Calu3 (cell line): ENCODE results near the gene MEPE. TPM values are rescaled to one million over a fixed set of nuclear protein-coding genes. Genes with fewer than 3 reads are reported as not detected.

ENCODE experiments used
- BruUV-seq: library from RNA; stranded (reverse); fragments of 400-500 nt; replicated peaks from 2 replicates; lab custom pipeline; 2021; lab: Mats Ljungman, UMichigan
- CTCF ChIA-PET: fragments of 300-600 bp; sonication (Branson Sonifier 250); formaldehyde crosslinking; loops from one replicate; lab custom pipeline; 2022; ENCODE audit warnings: antibody characterized with exemption; lab: Charles Lee
- DNase-seq: peaks from one replicate; pipeline ENCODE4 v3.0.0; 2022
- H3K27ac Mint-ChIP-seq: one replicate; pipeline ENCODE4 v1.8.0; 2022; ENCODE audit warnings: mixed read lengths; ENCODE audit not compliant: unreplicated experiment
- H3K27me3 Mint-ChIP-seq: one replicate; pipeline ENCODE4 v1.8.0; 2022; ENCODE audit warnings: mixed read lengths; ENCODE audit not compliant: unreplicated experiment
- H3K36me3 Mint-ChIP-seq: one replicate; pipeline ENCODE4 v1.8.0; 2022; ENCODE audit warnings: mild to moderate bottlenecking, moderate library complexity, mixed read lengths; ENCODE audit not compliant: insufficient read depth, unreplicated experiment
- H3K4me1 Mint-ChIP-seq: one replicate; pipeline ENCODE4 v1.8.0; 2022; ENCODE audit warnings: mild to moderate bottlenecking, low read depth, mixed read lengths; ENCODE audit not compliant: unreplicated experiment
- H3K4me3 Mint-ChIP-seq: one replicate; pipeline ENCODE4 v1.8.0; 2022; ENCODE audit warnings: mild to moderate bottlenecking, low read depth, moderate library complexity, mixed read lengths; ENCODE audit not compliant: unreplicated experiment
- H3K9me3 Mint-ChIP-seq: one replicate; pipeline ENCODE4 v1.8.0; 2022; ENCODE audit warnings: low read depth, mixed read lengths; ENCODE audit not compliant: unreplicated experiment
- intact Hi-C: fragments of 100-400 bp; cut with micrococcal nuclease; formaldehyde crosslinking; loops from one replicate; pipeline ENCODE4 v1.10.0; 2022; ENCODE audit not compliant: unreplicated experiment
- total RNA-seq: library from RNA; stranded (reverse); gene quantifications from 2 replicates; pipeline ENCODE4 v1.2.3, GENCODE V29; 2022
- TF ChIP-seq, protein P1 (sequence below): fragments of 200-600 bp; IDR thresholded peaks from one replicate; pipeline ENCODE4 v1.8.0; 2022; ENCODE audit warnings: antibody characterized with exemption; ENCODE audit not compliant: unreplicated experiment

The MEPE gene
- total RNA-seq, 1 experiment from 2014 or later = not detected

DNA sequence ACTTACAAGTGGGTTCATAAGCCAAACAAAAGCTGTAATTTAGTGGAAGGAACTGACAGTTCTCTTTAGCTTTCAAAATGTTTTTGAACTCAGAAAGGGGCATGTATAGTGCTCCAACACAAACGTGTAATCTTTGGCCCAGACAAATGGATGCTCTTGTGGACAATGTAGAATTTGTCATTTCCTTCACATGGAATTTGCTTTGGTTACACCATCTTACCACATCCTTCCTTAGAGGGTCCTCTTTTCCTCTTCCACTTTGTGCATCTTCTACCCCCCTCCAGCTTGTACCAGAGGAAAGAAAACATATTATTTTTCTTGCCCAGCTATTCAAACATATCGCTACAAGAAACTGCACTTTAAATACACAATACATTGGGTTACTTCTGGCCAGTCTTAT is 42.4 kb downstream of the MEPE start:
- H3K27ac Mint-ChIP-seq = no peak overlapping the region
- intact Hi-C loops = no loop called here
- H3K9me3 Mint-ChIP-seq = no peaks in the 10 kb centered on the region
- CTCF ChIA-PET = no interaction called here
- H3K27me3 Mint-ChIP-seq = no peaks in the 10 kb centered on the region
- no peak for DNase-seq
- TF ChIP-seq, protein P1, sequence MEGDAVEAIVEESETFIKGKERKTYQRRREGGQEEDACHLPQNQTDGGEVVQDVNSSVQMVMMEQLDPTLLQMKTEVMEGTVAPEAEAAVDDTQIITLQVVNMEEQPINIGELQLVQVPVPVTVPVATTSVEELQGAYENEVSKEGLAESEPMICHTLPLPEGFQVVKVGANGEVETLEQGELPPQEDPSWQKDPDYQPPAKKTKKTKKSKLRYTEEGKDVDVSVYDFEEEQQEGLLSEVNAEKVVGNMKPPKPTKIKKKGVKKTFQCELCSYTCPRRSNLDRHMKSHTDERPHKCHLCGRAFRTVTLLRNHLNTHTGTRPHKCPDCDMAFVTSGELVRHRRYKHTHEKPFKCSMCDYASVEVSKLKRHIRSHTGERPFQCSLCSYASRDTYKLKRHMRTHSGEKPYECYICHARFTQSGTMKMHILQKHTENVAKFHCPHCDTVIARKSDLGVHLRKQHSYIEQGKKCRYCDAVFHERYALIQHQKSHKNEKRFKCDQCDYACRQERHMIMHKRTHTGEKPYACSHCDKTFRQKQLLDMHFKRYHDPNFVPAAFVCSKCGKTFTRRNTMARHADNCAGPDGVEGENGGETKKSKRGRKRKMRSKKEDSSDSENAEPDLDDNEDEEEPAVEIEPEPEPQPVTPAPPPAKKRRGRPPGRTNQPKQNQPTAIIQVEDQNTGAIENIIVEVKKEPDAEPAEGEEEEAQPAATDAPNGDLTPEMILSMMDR = no peak
- H3K36me3 Mint-ChIP-seq = no peaks in the 10 kb centered on the region
- no peak overlapping the region for H3K4me3 Mint-ChIP-seq
- H3K4me1 Mint-ChIP-seq = no peaks in the 10 kb centered on the region
- BruUV-seq = no TSS peak

DNA sequence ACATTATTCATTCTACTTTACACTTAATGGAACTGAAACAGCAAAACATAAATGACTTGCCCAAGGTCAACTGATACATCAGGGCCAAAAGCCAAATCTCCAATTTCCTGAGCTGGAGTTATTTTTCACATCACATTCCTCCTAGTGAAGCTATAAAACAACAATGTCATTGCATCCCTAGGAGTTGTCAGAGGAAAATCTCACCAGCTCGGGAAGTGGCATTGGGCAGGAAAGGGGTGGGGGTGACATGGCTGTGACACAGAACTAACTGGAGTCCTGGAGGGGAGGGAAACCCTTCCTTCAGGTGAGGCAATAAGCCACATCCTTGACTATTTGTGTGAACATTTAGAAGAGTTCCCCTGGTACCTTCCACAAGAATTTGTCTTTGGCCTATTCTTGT is 47.3 kb downstream of the MEPE start:
- Mint-ChIP-seq H3K4me1 (peaks cover 28% of the 10 kb centered on the region), H3K27ac (no peak overlapping the region), H3K36me3 (no peaks in the 10 kb centered on the region), H3K27me3 (no peaks in the 10 kb centered on the region), H3K9me3 (no peaks in the 10 kb centered on the region), H3K4me3 (no peak overlapping the region)
- BruUV-seq = no TSS peak
- DNase-seq = no peak
- CTCF ChIA-PET = no interaction called here
- intact Hi-C loops = no loop called here
- TF ChIP-seq, protein P1 = no peak

DNA sequence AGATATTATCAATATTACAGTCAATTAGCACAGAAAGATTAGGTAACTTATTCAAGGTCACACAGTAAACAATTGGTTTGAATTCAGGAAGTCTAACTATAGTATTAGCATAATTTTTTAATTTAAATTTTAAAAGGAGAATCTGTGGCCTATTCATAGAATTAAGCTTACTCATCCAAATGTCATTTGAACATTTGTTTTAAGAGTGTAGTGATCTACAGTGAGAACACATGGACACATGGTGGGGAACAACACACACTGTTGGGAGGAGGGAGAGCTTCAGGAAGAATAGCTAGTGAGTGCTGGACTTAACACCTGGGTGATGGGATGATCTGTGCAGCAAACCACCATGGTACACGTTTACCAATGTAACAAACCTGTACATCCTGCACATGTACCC is 48.3 kb downstream of the MEPE start:
- no peak for DNase-seq
- H3K27me3 Mint-ChIP-seq = no peaks in the 10 kb centered on the region
- H3K4me1 Mint-ChIP-seq = peaks cover 38% of the 10 kb centered on the region
- intact Hi-C loops = no loop called here
- BruUV-seq = no TSS peak
- no peaks in the 10 kb centered on the region for H3K9me3 Mint-ChIP-seq
- no peaks in the 10 kb centered on the region for H3K36me3 Mint-ChIP-seq
- no peak overlapping the region for H3K27ac Mint-ChIP-seq
- CTCF ChIA-PET = no interaction called here
- no peak overlapping the region for H3K4me3 Mint-ChIP-seq
- TF ChIP-seq, protein P1 = no peak

DNA sequence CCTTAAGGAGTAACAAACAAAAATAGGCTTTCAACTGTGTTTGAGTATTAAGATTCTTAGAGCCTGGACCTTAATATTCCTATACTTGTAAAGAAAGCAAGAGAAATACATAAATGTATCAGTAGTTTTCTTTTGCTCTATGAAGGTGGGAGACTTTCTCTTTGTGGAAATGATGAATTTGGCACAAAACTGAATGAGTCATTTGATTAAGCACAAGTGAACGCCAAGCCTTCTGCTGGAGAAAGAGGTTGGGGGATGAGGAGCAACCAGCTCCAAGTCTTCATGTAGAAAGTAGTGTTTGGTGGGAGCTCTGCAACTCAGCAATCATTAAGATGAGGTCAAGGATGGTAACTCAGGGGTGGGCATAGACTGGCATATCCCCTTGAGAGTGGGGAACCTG is 49.6 kb downstream of the MEPE start:
- no peaks in the 10 kb centered on the region for H3K27me3 Mint-ChIP-seq
- BruUV-seq = no TSS peak
- H3K4me1 Mint-ChIP-seq = peaks cover 42% of the 10 kb centered on the region
- no peaks in the 10 kb centered on the region for H3K36me3 Mint-ChIP-seq
- CTCF ChIA-PET = no interaction called here
- no peak for DNase-seq
- intact Hi-C loops = no loop called here
- no peak overlapping the region for H3K4me3 Mint-ChIP-seq
- TF ChIP-seq, protein P1 = no peak
- H3K9me3 Mint-ChIP-seq = peaks cover 2% of the 10 kb centered on the region
- H3K27ac Mint-ChIP-seq = no peak overlapping the region
